OCI-LY3 (cell line): ENCODE data around the gene FOXK2.

Source experiments
- EZH2phosphoT487 ChIP-seq: fragments of 200-600 bp; shearing (Covaris generic); IDR thresholded peaks from 2 replicates; pipeline ENCODE4 v1.6.1; 2018; ENCODE audit warnings: antibody characterized with exemption, mixed run types, low read depth
- TF ChIP-seq, protein P1 (sequence below): fragments of 200-600, 300-600 bp; sonication (generic); IDR thresholded peaks from 2 replicates; pipeline ENCODE4 v1.5.1; 2014; ENCODE audit warnings: antibody characterized with exemption, low read length, low read depth

DNA sequence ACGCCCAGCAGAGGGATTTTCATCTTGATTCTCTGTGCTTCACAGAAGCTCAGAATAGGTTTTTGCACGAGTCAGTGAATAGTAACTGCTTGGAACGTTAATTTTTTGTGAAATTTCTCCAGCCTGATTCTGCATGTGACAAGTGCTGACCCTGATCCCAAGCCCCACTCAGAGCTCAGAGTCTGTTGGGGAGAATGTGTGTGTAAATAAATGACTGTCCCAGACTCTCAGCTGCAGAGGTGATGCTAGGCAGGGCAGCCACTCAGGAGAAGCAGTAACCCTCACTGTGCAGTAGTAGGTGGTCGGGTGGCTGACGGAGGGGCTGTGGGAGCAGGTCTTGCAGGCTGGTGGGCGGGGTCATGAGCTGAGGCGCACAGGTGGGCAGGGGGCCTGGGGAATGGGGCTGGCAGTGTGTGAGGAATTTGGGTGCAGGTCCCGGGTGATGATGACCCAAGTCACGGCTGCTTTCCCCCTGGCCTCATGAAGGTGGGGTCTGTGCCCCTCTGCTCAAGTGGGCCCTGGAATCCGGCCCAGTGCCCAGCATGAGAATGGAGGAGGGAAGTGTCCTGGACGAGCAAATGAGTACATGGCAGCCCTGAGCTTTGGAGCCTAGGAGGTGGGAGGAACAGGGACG lies 16.3 kb upstream of the FOXK2 start:
- TF ChIP-seq, protein P1, sequence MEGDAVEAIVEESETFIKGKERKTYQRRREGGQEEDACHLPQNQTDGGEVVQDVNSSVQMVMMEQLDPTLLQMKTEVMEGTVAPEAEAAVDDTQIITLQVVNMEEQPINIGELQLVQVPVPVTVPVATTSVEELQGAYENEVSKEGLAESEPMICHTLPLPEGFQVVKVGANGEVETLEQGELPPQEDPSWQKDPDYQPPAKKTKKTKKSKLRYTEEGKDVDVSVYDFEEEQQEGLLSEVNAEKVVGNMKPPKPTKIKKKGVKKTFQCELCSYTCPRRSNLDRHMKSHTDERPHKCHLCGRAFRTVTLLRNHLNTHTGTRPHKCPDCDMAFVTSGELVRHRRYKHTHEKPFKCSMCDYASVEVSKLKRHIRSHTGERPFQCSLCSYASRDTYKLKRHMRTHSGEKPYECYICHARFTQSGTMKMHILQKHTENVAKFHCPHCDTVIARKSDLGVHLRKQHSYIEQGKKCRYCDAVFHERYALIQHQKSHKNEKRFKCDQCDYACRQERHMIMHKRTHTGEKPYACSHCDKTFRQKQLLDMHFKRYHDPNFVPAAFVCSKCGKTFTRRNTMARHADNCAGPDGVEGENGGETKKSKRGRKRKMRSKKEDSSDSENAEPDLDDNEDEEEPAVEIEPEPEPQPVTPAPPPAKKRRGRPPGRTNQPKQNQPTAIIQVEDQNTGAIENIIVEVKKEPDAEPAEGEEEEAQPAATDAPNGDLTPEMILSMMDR = no peak
- no peak for TF ChIP-seq EZH2phosphoT487
